NCI-H524 treated with DMSO at 0.1 percent for 48 hours (cell line): ENCODE measurements around the gene CCM2.
"Not testable (repeated sequence)": the region's sequence is repeated elsewhere in the genome, so short reads cannot be mapped to it uniquely, and the experiment has no call there.

ENCODE experiments used
- DNase-seq: peaks from one replicate; lab custom pipeline; 2025; lab: John Stamatoyannopoulos, UW

CCM2 gene

DNA sequence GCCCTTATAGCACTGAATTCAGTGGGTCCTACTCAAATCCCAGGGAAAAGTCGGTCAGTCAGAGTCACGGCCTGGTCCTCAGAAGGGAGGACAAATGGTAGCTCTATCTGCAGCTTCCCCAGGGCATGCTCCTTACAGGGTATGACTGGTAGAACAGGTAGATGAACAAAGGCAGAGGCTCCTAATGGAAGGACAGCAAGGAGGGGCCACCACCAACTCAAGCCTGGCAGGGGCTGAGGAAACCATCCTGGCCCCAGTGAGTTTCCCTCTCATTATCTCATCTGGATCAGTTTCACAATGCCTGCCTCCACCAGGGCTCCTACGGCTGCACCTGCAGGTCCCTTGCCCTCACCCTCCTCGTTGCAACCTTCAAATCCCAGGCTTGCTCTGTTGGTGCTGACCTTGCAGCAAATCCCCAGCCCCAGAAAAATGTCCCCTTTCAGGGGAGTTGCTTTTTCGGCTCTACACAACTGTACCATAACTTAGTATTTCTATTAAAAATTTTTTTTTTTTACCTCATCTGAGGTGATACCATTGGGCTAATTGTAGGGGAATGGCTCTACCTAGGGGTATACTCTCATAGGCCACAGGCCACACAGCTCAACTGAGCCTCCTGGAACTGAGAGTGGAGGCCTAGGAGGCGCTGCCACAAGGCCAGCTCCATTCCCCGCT is 18.8 kb upstream of the CCM2 start:
- no peak for DNase-seq

DNA sequence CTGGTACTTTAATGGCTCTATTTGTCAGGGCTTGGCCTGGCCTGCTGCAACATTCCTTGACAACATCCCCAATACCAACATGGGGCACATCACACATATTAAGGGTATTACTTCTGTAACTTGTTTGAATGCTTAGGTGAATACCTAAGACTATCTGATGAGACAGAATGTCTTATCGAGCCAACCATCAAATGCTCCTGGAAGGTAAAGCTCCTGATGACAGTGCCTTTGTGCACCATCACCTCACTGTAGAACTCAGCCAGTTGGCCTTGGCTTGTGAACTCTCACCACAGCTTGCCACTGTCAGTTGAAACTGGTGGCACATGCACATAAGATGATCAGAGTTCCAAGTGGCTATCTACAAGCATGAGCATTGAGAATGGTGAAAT is 17.5 kb upstream of the CCM2 start:
- DNase-seq, result no peak

DNA sequence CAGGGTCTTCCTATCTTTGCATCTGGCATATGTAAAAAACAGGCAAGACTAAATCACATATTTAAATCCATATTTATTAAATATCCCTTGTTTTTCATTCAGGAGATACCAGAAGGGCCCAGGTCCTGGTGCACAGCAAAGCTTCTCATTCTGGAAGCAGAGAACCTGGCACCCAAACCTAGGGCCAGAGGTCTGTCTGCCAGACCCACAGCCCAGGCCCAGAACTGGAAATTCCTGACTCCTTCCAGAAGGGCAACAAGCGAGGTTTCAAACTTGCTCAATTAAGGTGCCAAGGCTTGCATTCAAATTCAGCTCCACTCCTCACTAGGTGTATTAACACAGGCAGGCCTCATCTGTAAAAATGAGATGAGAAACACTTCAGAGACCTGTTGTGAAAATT is 17.0 kb upstream of the CCM2 start:
- no peak for DNase-seq

DNA sequence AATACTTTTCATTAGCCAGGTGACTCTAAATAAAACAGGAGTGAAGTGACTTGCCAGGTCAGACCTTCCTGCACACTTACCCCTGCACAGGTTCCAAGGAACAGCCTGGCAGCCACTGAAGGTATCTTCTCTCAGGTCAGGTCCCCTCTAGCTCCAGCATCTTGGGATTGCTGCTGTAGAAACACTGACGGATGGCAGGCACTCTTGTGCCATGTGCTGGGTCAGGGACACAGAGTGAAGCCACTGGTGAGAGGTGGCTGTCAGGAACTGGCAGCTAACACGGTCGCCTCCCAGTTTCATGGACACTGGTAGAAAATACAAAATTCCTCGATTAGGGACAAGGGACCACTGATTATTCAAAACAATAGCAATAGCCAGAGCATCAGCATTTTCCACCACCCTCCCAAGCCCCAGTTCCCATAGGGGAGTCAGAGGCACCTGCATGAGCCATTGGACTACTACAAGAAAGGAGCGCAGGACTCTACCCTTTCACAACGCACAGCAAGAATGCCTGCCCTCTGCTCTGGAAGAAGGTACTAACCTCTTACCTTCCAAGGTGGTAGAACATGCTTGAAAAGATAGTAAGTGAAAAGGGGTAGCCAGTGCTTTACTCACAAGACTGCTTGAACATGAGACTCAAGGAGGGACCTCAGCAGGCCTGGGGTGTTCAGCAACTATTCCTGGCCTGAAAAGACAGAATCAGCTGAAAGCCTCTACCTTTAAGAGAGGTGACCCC is 16.1 kb upstream of the CCM2 start:
- DNase-seq, result no peak

DNA sequence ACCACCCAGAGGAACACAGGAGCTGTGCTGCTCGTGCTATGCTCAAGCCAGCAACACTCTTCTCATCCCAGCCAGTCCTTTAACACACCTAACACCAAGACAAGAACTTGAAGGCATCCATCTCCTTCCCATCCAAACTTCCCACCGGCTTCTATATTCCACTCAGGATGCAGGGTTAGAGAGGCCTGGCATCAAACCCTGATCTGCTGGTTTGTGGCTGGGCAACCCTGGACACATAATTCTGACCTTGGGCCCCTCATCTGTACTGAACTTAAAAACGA is 15.6 kb upstream of the CCM2 start:
- no peak for DNase-seq

DNA sequence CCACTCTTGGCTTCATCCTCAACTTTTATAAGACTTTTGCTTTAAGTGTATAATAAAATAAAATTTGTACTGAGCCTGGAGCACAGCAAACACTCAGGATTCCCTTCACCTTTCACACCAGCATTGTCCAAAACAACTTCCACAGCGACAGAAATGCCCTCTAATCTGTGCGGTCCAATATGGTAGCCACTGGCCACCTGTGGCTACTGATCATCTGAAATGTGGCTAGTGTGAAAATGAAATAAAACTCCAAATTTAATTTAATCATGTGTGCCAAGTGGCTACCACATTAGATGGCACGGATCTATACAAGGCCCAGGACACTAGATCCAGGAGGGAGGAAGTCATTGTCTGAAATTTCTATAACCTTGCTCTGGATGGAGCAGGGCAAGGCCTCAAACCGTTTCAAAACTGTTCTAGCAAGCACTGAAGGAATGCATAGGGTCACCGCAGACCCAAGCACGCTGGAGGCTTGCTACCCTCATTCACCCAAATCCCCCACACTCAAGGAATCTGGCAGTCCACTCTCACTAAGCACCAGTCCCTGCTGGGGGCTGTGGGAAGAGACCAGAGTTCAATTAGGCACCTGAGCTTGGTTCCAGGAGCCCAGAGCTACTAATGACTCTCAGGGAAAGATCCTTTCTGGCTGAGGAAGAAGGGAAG is 14.8 kb upstream of the CCM2 start:
- DNase-seq, result no peak

DNA sequence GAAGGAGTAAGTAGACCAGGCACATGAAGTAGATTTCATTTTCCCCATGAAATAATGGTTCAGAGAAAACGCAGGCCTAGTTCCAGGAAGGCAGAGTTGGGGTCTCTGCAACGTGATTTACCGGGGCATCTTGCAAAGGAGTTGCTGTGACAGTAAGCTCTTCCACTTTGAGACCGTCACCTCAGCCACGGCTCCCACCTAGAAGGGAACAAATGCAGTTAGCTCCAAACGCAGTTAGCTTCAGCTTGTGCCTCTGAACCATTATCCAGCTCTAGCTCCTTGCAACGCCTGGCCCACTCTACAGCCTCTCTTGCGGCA is 14.1 kb upstream of the CCM2 start:
- no peak for DNase-seq

DNA sequence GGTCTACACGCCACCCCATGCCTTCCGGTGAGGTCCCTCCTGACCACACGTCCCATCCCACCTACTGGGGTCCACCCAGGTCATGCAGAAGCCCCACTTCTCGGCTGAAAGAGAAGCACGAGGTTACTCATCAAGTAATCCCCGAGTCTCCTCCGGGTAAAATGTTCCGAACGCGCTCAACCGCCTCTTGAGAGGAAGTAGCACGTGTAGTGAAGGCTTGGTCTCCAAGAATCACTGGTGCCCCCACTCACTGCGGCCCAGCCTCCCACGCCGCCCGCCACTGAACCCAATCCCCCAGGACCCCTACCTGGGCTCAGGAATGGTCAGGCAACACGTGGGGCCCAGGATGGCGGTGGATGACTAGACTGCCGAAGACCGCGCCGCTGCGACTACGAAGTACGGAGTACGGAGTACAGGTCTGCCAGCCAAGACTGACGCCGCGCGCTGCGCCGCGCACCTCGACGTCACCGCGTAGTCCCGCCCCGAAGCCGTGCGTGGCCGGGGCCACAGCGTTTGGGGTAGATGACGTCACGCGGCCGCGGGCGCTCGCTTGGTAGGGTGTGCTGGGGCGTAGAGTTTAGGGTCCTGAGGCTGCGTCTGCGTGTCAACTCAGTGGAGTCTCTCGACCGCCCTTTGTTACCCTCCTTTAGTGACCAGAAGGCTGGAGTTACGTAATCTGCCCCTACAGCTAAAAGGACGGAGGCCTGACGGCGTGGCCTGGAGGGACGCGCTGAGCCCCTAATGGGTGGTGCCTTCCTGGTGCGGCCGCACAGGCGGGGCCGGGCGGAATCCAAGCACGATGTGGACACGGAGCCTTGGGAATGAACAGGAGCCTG is 13.6 kb upstream of the CCM2 start:
- DNase-seq, result peak; percentile 46

DNA sequence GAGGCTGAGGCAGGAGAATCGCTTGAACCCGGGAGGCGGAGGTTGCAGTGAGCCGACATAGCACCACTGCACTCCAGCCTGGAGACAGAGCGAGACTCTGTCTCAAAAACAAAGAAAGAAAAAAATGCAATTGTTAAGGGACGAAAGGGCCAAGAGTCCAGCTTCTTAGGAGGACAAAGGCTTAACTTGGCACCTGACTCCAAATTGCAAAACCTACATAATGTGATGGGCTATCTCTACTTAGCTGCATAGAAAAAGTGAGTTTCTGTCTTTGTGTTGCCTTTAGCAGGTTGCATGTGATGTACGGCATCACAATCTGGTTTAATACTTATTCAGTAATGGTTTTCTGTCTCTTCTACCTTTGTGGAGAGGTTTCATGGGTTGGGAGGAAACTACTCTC is 12.5 kb upstream of the CCM2 start:
- DNase-seq, result no peak

DNA sequence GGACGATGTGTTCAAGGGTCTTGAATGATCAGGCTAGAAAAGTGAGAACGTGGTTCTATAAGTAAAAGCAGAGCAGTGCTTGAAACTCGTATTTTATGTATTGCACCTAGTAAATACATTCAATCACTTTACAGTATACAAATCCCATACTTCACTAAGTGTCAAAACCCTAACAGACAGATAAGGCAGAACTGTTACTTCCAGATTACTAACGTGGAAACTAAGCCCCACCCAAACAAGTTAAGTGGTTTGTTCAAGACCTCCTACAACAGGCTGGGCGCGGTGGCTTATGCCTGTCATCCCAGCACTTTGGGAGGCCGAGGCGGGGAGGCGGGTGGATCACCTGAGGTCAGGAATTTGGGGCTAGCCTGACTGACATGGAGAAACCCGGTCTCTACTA is 12.0 kb upstream of the CCM2 start:
- no peak for DNase-seq

DNA sequence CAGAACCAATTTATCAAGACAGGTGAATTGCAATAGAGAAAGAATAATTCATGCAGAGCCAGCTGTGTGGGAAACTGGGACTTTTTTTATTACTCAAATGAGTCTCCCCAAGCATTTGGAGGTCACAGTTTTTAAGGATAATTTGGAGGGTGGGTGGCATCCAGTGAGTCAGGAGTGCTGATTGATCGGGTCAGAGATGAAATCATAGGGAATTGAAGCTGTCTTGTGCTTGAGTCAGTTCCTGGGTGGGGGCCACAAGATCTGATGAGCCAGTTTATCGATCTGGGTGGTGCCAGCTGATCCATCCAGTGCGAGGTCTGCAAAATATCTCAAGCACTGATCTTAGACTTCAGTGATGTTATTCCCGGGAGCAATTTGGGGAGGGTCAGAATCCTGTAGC is 11.3 kb upstream of the CCM2 start:
- DNase-seq, result no peak

DNA sequence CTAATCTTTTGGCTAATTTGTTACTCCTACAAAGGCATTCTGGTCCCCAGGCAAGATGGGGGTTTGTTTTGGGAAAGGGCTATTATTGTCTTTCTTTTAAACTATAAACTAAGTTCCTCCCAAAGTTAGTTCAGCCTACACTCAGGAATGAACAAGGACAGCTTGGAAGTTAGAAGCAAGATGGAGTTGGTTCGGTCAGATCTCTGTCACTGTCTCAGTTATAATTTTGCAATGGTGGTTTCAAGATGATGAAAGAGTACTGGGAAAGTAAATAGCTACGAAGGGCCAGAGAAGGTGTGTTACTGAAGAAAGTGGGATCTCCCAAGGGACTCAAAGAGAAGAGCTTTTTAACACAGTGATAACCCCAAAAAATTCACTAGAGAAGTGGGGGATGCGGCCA is 10.9 kb upstream of the CCM2 start:
- DNase-seq, result no peak

DNA sequence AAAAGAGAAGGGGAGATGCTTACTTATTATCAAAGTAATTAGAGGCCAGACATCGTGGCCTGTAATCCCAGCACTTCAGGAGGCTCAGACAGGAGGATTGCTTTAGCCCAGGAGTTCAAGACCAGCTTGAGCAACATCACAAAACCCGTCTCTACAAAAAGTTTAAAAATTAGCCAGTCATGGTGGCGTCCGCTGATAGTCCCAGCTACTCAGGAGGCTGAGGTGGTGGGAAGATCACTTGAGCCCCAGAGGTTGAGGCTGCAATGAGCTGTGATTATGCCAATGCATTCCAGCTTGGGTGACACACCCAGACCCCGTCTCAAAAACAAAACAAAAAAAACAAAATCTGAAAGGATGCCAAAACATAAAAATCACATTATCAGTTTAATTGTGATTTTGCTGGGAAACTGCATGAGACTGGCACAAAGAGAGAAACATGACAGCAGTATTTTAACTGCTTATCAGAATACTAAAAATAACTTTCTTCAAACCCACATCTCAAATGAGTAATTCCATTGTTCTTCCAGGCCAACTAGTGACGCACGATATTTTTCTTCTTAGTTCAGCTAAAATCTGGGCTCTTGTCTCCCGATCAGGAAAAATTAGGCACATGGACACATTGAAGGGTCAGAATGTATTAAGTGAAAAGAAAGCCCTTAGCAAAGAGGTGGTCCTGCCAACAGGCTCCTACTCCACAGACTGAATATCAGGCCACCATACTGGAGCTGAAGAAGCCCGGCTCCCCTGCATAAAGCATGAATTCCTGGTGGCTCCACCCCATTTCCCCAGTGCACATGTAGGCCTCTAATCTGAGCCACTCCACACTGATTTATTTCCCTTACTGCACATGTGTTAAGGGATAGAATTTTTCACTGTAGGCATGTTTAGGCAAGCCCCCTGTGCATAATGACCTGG is 9.6 kb upstream of the CCM2 start:
- peak; percentile 42 for DNase-seq

DNA sequence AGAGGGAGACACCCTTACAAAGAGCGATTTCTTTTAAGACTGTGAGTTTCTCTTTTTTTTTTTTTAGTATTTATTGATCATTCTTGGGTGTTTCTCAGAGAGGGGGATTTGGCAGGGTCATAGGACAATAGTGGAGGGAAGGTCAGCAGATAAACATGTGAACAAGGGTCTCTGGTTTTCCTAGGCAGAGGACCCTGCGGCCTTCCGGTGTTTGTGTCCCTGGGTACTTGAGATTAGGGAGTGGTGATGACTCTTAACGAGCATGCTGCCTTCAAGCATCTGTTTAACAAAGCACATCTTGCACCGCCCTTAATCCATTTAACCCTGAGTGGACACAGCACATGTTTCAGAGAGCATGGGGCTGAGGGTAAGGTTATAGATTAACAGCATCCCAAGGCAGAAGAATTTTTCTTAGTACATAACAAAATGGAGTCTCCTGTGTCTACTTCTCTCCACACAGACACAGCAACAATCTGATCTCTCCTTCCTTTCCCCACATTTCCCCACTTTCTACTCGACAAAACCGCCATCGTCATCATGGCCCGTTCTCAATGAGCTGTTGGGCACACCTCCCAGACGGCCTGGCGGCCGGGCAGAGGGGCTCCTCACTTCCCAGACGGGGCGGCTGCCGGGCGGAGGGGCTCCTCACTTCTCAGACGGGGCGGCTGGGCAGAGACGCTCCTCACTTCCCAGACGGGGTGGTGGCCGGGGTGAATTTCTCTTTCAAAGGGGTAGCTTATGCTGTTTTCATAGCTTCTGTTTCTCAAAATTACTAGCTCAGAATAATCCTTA is 7.8 kb upstream of the CCM2 start:
- not testable (repeated sequence) for DNase-seq

DNA sequence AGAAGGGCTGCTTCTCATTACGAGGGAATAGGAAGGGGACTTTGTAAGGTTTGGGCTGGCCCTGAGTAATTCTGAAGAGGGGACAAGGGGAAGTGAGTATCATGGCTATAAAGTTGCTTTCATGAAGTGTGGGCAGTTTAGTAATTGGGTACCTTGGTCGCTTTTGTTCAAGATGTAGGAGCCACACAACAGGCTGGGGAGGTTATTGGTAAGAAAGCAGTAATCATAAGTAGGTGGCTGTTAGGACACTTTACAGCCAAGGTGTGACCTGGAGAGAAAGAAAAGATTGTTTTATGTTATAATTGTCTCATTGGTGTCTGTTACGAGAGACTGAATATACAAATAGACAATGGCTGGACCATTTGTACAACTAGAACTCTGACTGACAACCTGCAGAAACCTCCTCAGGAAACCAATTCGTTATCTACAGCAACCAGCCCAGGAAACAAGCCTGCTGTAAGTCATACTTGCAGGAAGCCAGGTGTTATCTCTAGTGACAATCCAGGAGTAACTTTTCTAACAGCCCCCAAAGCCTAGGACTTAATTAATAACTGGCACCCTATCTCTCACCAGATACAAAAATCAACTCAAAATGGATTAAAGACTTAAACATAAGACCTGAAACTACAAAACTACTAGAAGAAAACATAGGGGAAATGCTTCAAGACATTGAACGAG is 5.0 kb upstream of the CCM2 start:
- DNase-seq, result no peak

DNA sequence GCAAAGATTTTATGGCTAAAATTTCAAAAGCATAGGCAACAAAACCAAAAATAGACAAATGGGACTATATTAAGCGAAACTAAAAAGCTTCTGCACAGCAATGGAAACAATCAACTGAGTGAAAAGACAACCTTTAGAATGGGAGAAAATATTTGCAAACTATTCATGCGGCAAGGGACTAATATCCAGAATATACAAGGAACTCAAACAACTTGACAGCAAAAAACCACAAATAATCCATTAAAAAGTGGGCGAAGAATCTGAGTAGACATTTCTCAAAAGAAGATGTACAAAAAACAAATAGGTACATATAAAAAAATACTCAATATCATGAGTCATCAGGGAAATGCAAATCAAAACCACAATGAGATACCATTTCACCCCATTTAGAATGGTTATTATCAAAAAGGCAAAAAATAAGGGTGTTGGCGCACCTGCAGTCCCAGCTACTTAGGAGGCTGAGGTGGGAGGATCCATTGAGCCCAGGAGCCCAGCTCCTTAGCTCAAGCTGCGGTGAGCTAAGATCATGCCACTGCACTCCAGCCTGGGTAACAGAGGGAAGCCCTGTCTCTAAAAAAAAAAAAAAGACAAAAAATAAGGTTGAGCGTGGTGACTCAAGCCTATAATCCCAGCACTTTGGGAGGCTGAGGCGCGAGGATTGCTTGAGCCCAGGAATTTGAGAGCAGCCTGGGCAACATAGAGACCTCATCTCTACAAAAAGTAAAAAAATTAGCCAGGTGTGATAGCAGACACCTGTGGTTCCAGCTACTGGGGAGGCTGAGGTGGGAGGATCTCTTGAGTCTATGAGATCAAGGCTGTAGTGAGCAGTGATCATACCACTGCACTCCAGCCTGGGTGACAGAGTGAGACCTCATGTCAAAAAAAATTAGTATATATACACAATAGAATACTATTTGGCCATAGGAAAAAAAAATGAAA is 4.2 kb upstream of the CCM2 start:
- DNase-seq, result no peak

DNA sequence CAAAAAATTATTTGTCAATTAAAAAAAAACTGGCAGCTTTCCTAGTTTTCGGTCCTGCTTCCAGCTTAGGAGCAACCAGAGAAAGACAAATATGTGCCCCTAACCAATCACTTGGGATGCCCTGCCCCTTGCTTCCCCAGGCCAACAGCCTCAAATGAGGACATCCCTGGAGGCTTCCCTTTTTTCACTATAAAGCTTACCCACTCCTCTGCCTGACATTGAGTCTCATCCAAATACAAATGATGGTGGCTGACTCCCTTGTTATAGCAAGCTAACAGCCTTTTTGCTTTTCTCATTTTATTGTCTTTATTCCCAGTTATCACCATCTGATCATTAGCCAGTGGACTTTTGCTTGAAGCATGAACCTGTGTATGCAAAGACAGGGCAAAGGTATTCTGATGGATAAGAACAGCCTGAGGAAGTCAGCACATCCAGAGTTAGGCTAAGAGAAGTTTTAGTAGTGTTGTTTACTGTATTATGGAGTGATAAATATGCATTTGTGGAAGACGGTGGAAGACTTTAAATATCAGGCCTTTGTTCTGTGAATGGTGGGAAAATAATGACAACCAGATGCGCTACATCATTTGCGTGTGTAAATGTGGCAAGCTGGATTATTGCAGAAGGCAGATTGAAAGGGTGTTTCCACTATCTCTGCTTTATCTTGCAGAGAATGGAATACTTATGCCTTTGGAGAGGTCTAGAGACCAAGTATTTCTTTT is 1.7 kb upstream of the CCM2 start:
- DNase-seq, result no peak

DNA sequence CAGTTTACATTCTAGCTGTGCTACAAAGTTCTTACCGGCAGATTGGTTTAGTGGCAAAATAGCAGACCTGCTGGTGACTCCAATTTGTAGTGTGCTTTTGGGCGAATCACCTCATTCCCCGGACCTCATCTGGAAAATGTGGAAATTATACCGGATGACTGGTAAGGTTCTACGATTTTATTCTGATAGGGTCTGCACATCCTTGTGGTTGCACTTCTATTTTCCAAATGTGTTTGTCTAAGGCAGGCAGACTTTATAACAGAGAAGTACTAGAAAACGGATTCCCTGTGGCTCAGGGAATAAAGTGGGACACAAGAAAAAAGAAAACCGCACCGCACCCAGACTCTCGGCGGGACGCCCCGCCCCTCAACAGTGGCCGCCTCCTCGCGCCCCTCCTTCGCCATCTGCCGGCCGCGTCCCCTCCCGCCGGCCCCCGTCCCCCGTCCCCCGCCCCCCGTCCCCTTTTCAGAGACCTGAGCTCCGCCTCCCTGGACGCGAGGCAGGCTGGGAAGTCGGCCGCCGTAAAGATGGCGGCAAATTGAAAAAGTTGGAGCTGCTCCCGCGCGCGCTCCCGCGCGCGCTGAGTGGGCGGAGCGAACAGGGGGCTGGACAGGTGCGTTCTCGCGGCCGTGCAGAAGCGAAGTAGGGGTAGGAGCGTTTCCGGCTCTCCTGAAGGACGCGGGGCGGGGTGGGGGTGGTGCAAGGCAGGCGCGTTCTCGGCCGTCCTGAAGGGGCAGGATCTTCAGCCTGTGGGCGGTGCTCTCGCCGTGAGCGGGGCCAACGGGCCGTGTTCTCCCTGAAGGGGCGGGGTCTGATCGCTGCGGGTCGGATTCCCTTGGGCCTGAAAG is 532 bp upstream of the CCM2 start:
- peak; percentile 83 for DNase-seq
